Measurements from ENCODE around the gene RAB37. TPM values are rescaled to one million over a fixed set of nuclear protein-coding genes. Genes with fewer than 3 reads are reported as not detected.

Gene RAB37
- total and polyA plus RNA-seq, 2 of the 13 experiments (the other 11 are each of a cell fraction or from before 2014, with no cell fraction given): 0.91 to 3.7 TPM

- TF ChIP-seq ZBTB33 (CRISPR knock-in tag; IDR thresholded peaks at IDR 0.05) (no peak), ZSCAN22 (CRISPR knock-in tag; IDR thresholded peaks at IDR 0.05) (no peak), ISX (CRISPR knock-in tag; conservative IDR thresholded peaks at IDR 0.05) (no peak), E2F2 (CRISPR knock-in tag; IDR thresholded peaks at IDR 0.05; ENCODE audit: borderline replicate concordance) (no peak), ZFYVE20 (CRISPR knock-in tag; IDR thresholded peaks at IDR 0.05; ENCODE audit: borderline replicate concordance, low read depth) (no peak), ZNF839 (CRISPR knock-in tag; IDR thresholded peaks at IDR 0.05; ENCODE audit: borderline replicate concordance) (no peak), ZNF784 (CRISPR knock-in tag; IDR thresholded peaks at IDR 0.05; ENCODE audit: borderline replicate concordance) (no peak)
These were observed 46.6 kb upstream of the RAB37 start (continued) for GRCh38 chr17:74690409-74690825.

GRCh38 chr17:74691151-74691550, 45.9 kb upstream of the RAB37 start:
- intact Hi-C loops (cut with micrococcal nuclease; ENCODE audit: unreplicated experiment) (no loop called here), in situ Hi-C loops (cut with HindIII; ENCODE audit: extremely low pct_ligation_motif_present, low pct_unique_long_range_greater_than_20kb) (no loop called here)
- H3K27me3 ChIP-seq (ENCODE audit: control insufficient read depth in 1 of 2, insufficient read depth in 2 of 2, low read length in 2 of 2): peaks cover 3 to 50% of the 10 kb centered on the region in 2 experiments; a peak in 4 of 5 replicates
- no peaks in the 10 kb centered on the region for H3K4me1 ChIP-seq (ENCODE audit: insufficient read depth, low read length)
- ATAC-seq: no peak
- no peak for DNase-seq (ENCODE audit: low spot score)
- no peak overlapping the region for H3K4me3 ChIP-seq (replicated peaks in 1 of 3; ENCODE audit: insufficient read depth in 1 of 3, low read depth in 2 of 3, low read length in 3 of 3)
- TF ChIP-seq YEATS2 (CRISPR knock-in tag; IDR thresholded peaks at IDR 0.05; ENCODE audit: borderline replicate concordance): no peak
- TF ChIP-seq ZNF674 (CRISPR knock-in tag; IDR thresholded peaks at IDR 0.05; ENCODE audit: low read depth): no peak
- TF ChIP-seq ZBTB3 (CRISPR knock-in tag; IDR thresholded peaks at IDR 0.05; ENCODE audit: borderline replicate concordance, low read depth): no peak
- TF ChIP-seq NR2C2 (CRISPR knock-in tag; IDR thresholded peaks at IDR 0.05; ENCODE audit: borderline replicate concordance): no peak
- no peak for TF ChIP-seq ZNF34 (CRISPR knock-in tag; IDR thresholded peaks at IDR 0.05; ENCODE audit: borderline replicate concordance)
- TF ChIP-seq TBP (CRISPR knock-in tag; IDR thresholded peaks at IDR 0.05): no peak
- TF ChIP-seq KMT2A (CRISPR knock-in tag; IDR thresholded peaks at IDR 0.05): no peak
- TF ChIP-seq MAFF (IDR thresholded peaks at IDR 0.05; ENCODE audit: low read depth, low read length): no peak
- TF ChIP-seq ZFP41 (CRISPR knock-in tag; IDR thresholded peaks at IDR 0.05; ENCODE audit: borderline replicate concordance): no peak
- no peak for TF ChIP-seq ZNF460 (CRISPR knock-in tag; IDR thresholded peaks at IDR 0.05; ENCODE audit: borderline replicate concordance)
- no peak for TF ChIP-seq MAFG (CRISPR knock-in tag; IDR thresholded peaks at IDR 0.05)
- no peak for TF ChIP-seq FOSL2 (CRISPR knock-in tag; IDR thresholded peaks at IDR 0.05)
- TF ChIP-seq ZNF30 (CRISPR knock-in tag; IDR thresholded peaks at IDR 0.05): no peak
- no peaks in the 10 kb centered on the region for H3K9me3 ChIP-seq (ENCODE audit: low read length)
- H2AFZ ChIP-seq (ENCODE audit: low read length): no peak overlapping the region
- 28% methylated on average over 6 of the region's 8 CpGs for WGBS (ENCODE audit: low lambda C conversion rate)
- H4K20me1 ChIP-seq (ENCODE audit: insufficient read depth, low read length): peaks cover 5% of the 10 kb centered on the region; the same call in 1 of the 2 replicates
- no peak overlapping the region for H3K4me2 ChIP-seq (ENCODE audit: low read depth, low read length)
- ChIA-PET CTCF (ENCODE audit: low intra/inter-chr PET ratio, low total read pairs) (no interaction called here), POLR2A (no interaction called here)
- no peak overlapping the region for H3K9ac ChIP-seq (ENCODE audit: insufficient read depth, low read depth, low read length)
- no peak overlapping the region for H3K27ac ChIP-seq (ENCODE audit: extremely low read length, insufficient read depth, low read length)
- no peaks in the 10 kb centered on the region for H3K36me3 ChIP-seq (replicated peaks in 1 of 2; ENCODE audit: control insufficient read depth in 1 of 2, insufficient read depth in 2 of 2, low read length in 2 of 2)
- no peaks in the 10 kb centered on the region for H3K79me2 ChIP-seq (ENCODE audit: insufficient read depth, low read length)
- FAIRE-seq: no peak
- BruUV-seq (replicated peaks): no TSS peak

All from HepG2 (cell line).